B cell (primary cell): ENCODE results near the gene TTPAL. TPM values are rescaled to one million over a fixed set of nuclear protein-coding genes. Genes with fewer than 3 reads are reported as not detected.

Experiments
- ATAC-seq: fragments of 200-7000 bp; cut with Tn5 transposase; one replicate; pipeline ENCODE4 v1.10.0; 2021; ENCODE audit warnings: low read depth, mild to moderate bottlenecking, moderate number of reproducible peaks, moderate library complexity
- CTCF ChIA-PET: fragments of 350-600 bp; sonication (Branson Sonifier 250); formaldehyde crosslinking; loops from one replicate; lab custom pipeline; 2021; ENCODE audit warnings: antibody characterized with exemption, inconsistent platforms; lab: Charles Lee
- POLR2A ChIA-PET: fragments of 350-600 bp; sonication (Branson Sonifier 250); formaldehyde crosslinking; loops from one replicate; lab custom pipeline; 2021; ENCODE audit warnings: antibody characterized with exemption; lab: Charles Lee
- DNase-seq: peaks from one replicate; pipeline ENCODE4 v3.0.0; 2013
- H2AFZ ChIP-seq: 2 replicates; pipeline ENCODE4 v1.6.1; 2012; ENCODE audit warnings: mild to moderate bottlenecking, low read depth, low read length; ENCODE audit not compliant: insufficient read depth, poor library complexity, severe bottlenecking
- H3K27ac ChIP-seq, 2 donors: 1 replicate in 1 of 2; 2 replicates in 1 of 2; pipeline ENCODE4 v1.5.1; 2012 to 2013; ENCODE audit warnings: low read length in 2 of 2, mild to moderate bottlenecking in 2 of 2, moderate library complexity in 1 of 2
- H3K27me3 ChIP-seq, 4 experiments: fragments of 200-600 bp in 1 of 4; sonication (generic) in 1 of 4; replicated peaks in 1 of 4; 1 replicate in 2 of 4; 2 replicates in 2 of 4; pipeline versions ENCODE4 v1.6.1 to v1.7.0; 2013 to 2016; ENCODE audit warnings: low read length in 3 of 4, mild to moderate bottlenecking in 2 of 4, mixed read lengths in 1 of 4, moderate library complexity in 1 of 4; ENCODE audit not compliant: insufficient read depth in 4 of 4, control insufficient read depth in 3 of 4; ENCODE audit errors: control extremely low read depth in 1 of 4
- H3K36me3 ChIP-seq, 2 experiments: replicated peaks in 1 of 2; 1 replicate in 1 of 2; 2 replicates in 1 of 2; pipeline versions ENCODE4 v1.6.1 to v1.7.1; 2013; ENCODE audit warnings: low read length in 1 of 2; ENCODE audit not compliant: insufficient read depth in 2 of 2, control insufficient read depth in 1 of 2; ENCODE audit errors: control extremely low read depth in 1 of 2, extremely low read depth in 1 of 2
- H3K4me1 ChIP-seq, 2 donors: fragments of 200-600 bp in 1 of 2; sonication (generic) in 1 of 2; 1 replicate in 1 of 2; 2 replicates in 1 of 2; pipeline versions ENCODE4 v1.5.1 to v1.6.1; 2013 to 2017; ENCODE audit warnings: low read length in 2 of 2; ENCODE audit not compliant: control insufficient read depth in 2 of 2, insufficient read depth in 2 of 2
- H3K4me2 ChIP-seq: replicated peaks from 2 replicates; pipeline ENCODE3; 2012; ENCODE audit warnings: mild to moderate bottlenecking, low read depth, low read length; ENCODE audit not compliant: poor library complexity, severe bottlenecking
- H3K4me3 ChIP-seq, 5 experiments: fragments of 200-600 bp in 1 of 5; sonication (generic) in 1 of 5; 1 replicate in 3 of 5; 2 replicates in 2 of 5; pipeline versions ENCODE4 v1.5.1 to v1.7.0; 2011 to 2016; ENCODE audit warnings: low read length in 4 of 5, mild to moderate bottlenecking in 4 of 5, low read depth in 2 of 5, control low read depth in 1 of 5, moderate library complexity in 1 of 5; ENCODE audit not compliant: insufficient read depth in 1 of 5; ENCODE audit errors: control extremely low read depth in 1 of 5, extremely low read depth in 1 of 5
- H3K79me2 ChIP-seq: fragments of 200-600 bp; sonication (generic); one replicate; pipeline ENCODE4 v1.6.0; 2016; ENCODE audit warnings: low read length; ENCODE audit not compliant: control insufficient read depth, insufficient read depth
- H3K9ac ChIP-seq: fragments of 200-600 bp; sonication (generic); 2 replicates; pipeline ENCODE4 v1.6.1; 2017; ENCODE audit warnings: mild to moderate bottlenecking, low read length, moderate library complexity
- H3K9me3 ChIP-seq, 3 donors: one replicate each; pipeline versions ENCODE4 v1.6.1 to v1.7.1; 2013; ENCODE audit warnings: low read length in 2 of 3; ENCODE audit not compliant: control insufficient read depth in 2 of 3, insufficient read depth in 1 of 3; ENCODE audit errors: control extremely low read depth in 1 of 3
- H4K20me1 ChIP-seq: 2 replicates; pipeline ENCODE4 v1.6.0; 2012; ENCODE audit warnings: mild to moderate bottlenecking, low read length; ENCODE audit not compliant: insufficient read depth, control insufficient read depth, poor library complexity, severe bottlenecking
- H3K27ac Mint-ChIP-seq: one replicate; pipeline ENCODE4 v1.8.0; 2021; ENCODE audit warnings: mixed read lengths
- H3K27me3 Mint-ChIP-seq: one replicate; pipeline ENCODE4 v1.8.0; 2021; ENCODE audit warnings: mixed read lengths
- H3K4me1 Mint-ChIP-seq: one replicate; pipeline ENCODE4 v1.8.0; 2021; ENCODE audit warnings: mixed read lengths
- H3K4me3 Mint-ChIP-seq: one replicate; pipeline ENCODE4 v1.8.0; 2021; ENCODE audit warnings: mixed read lengths
- H3K9me3 Mint-ChIP-seq: one replicate; pipeline ENCODE4 v1.8.0; 2022; ENCODE audit warnings: mixed read lengths; ENCODE audit not compliant: insufficient read depth
- CTCF ChIP-seq: fragments of 200-600 bp; IDR thresholded peaks from one replicate; pipeline ENCODE4 v1.8.0; 2022; ENCODE audit warnings: antibody characterized with exemption, mild to moderate bottlenecking
- EZH2 ChIP-seq: IDR thresholded peaks from 2 replicates; pipeline ENCODE4 v1.6.1; 2012; ENCODE audit warnings: borderline replicate concordance, low read depth, mild to moderate bottlenecking, moderate library complexity, low read length; ENCODE audit not compliant: insufficient read depth, poor library complexity, severe bottlenecking
- WGBS: methylation state at CpG from one replicate; pipeline ENCODE4 v1.1.5; 2013; ENCODE audit warnings: missing lambda C conversion rate; ENCODE audit not compliant: insufficient coverage; 5-methylcytosine and 5-hydroxymethylcytosine counted together
- intact Hi-C: fragments of 100-400 bp; cut with micrococcal nuclease; formaldehyde crosslinking; loops from one replicate; pipeline ENCODE4 v1.10.0; 2022
- polyA plus RNA-seq: library from polyadenylated mRNA; depleted of rRNA; stranded (reverse); fragments of >200 nt; gene quantifications from 2 replicates; pipeline ENCODE4 v1.2.3, GENCODE V29; 2012
- total RNA-seq, 2 donors: library from RNA; stranded (reverse); fragments of 120-200 nt in 1 of 2; gene quantifications; 1 replicate in 1 of 2; 2 replicates in 1 of 2; pipeline versions ENCODE4 v1.2.3 to v1.2.4, GENCODE V29; 2013 to 2022

Gene TTPAL
- total and polyA plus RNA-seq, 2 donors (not counting 1 experiment from before 2014, with no cell fraction given): 4.0 to 26.8 TPM

GRCh38 chr20:44454306-44454963 lies 21.2 kb upstream of the TTPAL start:
- no peaks in the 10 kb centered on the region for H3K4me1 Mint-ChIP-seq
- Histone ChIP-seq H3K9me3 (no peaks in the 10 kb centered on the region), H3K27ac (no peak overlapping the region), H3K79me2 (no peaks in the 10 kb centered on the region), H2AFZ (no peak overlapping the region), H3K27me3 (peaks cover 0 to 2% (median 0%) of the 10 kb centered on the region in 4 experiments), H3K36me3 (no peaks in the 10 kb centered on the region), H3K9ac (no peak overlapping the region), H3K4me3 (no peak overlapping the region), H3K4me2 (no peak overlapping the region), H3K4me1 (no peaks in the 10 kb centered on the region), H4K20me1 (no peaks in the 10 kb centered on the region)
- H3K9me3 Mint-ChIP-seq: no peaks in the 10 kb centered on the region
- H3K27ac Mint-ChIP-seq: no peak overlapping the region
- ATAC-seq: no peak
- CTCF ChIA-PET: interaction anchor here (0.5 kb wide), 1 partner anchor 811 kb away, joined by 3 read pairs; no protein-coding TSS in a partner anchor
- H3K4me3 Mint-ChIP-seq: no peak overlapping the region
- DNase-seq: no peak
- POLR2A ChIA-PET: no interaction called here
- intact Hi-C loops: no loop called here
- WGBS: 92% methylated on average over 2 of the region's 7 CpGs
- H3K27me3 Mint-ChIP-seq: no peaks in the 10 kb centered on the region
- no peak for TF ChIP-seq EZH2
- no peak for TF ChIP-seq CTCF

DNA sequence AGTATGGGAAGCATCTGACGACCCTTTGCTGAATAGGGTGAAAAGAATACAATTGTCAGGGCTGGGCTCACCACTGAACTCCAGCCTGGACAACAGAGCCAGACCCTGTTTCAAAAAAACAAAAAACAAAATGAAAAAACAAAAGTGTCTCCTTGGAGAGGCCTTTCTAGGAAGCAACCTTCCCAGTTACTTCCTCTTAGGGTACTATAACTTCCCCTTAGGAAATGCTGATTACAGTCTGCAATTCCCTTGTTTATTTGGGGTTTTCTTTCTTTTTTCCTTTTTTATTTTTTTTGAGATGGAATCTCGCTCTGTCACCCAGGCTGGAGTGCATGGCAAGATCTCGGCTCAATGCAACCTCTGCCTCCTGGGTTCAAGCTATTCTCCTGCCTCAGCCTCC lies 20.5 kb upstream of the TTPAL start:
- no peak overlapping the region for H3K4me3 Mint-ChIP-seq
- H4K20me1 ChIP-seq: no peaks in the 10 kb centered on the region
- H3K9ac ChIP-seq: no peak overlapping the region
- H3K9me3 Mint-ChIP-seq: no peaks in the 10 kb centered on the region
- H3K27ac Mint-ChIP-seq: no peak overlapping the region
- POLR2A ChIA-PET: no interaction called here
- H2AFZ ChIP-seq: no peak overlapping the region
- H3K9me3 ChIP-seq: no peaks in the 10 kb centered on the region
- no CpG with 5 or more reads among the region's 3 CpGs for WGBS
- CTCF ChIA-PET: no interaction called here
- no peaks in the 10 kb centered on the region for H3K36me3 ChIP-seq
- peaks cover 0 to 2% (median 0%) of the 10 kb centered on the region in 4 experiments for H3K27me3 ChIP-seq
- H3K4me1 ChIP-seq: no peaks in the 10 kb centered on the region
- intact Hi-C loops: no loop called here
- H3K4me3 ChIP-seq: no peak overlapping the region
- no peak for TF ChIP-seq CTCF
- ATAC-seq: no peak
- no peak overlapping the region for H3K4me2 ChIP-seq
- no peaks in the 10 kb centered on the region for H3K79me2 ChIP-seq
- no peak for DNase-seq
- no peaks in the 10 kb centered on the region for H3K27me3 Mint-ChIP-seq
- no peak overlapping the region for H3K27ac ChIP-seq
- no peaks in the 10 kb centered on the region for H3K4me1 Mint-ChIP-seq
